ENCODE data around the gene STARD13. TPM values are rescaled to one million over a fixed set of nuclear protein-coding genes. Genes with fewer than 3 reads are reported as not detected.

The STARD13 gene
- total RNA-seq, 2 experiments from 2014 or later = 0.30 to 0.31 TPM

DNA sequence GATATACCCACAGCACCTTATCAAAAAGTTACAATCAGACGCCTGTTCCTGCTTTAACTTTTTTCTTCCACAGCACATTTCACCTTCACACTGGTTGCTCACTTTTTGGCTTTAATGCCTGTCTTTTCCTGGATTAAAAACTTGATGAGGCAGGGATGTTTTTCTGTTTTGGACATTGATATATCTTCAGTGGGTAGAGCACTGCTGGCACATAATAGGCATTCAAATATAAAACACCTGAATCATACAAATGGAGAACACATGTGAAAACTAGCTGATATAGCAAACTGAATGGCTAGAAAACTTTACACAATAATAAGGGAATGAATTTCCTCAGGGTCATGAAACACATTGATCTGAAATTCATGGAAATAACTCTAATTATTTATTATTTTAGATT lies 65.6 kb downstream of the STARD13 start:
- DNase-seq = no peak
- peaks cover 4% of the 10 kb centered on the region for H3K27me3 Mint-ChIP-seq (ENCODE audit: low read depth)
- CTCF ChIA-PET = interaction anchor here (0.9 kb wide), 1 partner anchor 8 kb away, joined by 3 read pairs; no protein-coding TSS in a partner anchor
- H3K36me3 Mint-ChIP-seq (ENCODE audit: low read depth) = no peaks in the 10 kb centered on the region
- H3K4me1 Mint-ChIP-seq (ENCODE audit: low read depth) = no peaks in the 10 kb centered on the region
- intact Hi-C loops (cut with micrococcal nuclease) = no loop called here
- H3K9me3 Mint-ChIP-seq = peaks cover 9% of the 10 kb centered on the region
- no peak overlapping the region for H3K27ac Mint-ChIP-seq
- H3K4me3 Mint-ChIP-seq = no peak overlapping the region

GRCh38 chr13:33218426-33218825 lies 67.1 kb downstream of the STARD13 start:
- Mint-ChIP-seq H3K27me3 (ENCODE audit: low read depth) (no peaks in the 10 kb centered on the region), H3K27ac (no peak overlapping the region), H3K4me1 (ENCODE audit: low read depth) (no peaks in the 10 kb centered on the region), H3K9me3 (no peaks in the 10 kb centered on the region), H3K36me3 (ENCODE audit: low read depth) (no peaks in the 10 kb centered on the region), H3K4me3 (no peak overlapping the region)
- no peak for DNase-seq
- CTCF ChIA-PET = no interaction called here
- intact Hi-C loops (cut with micrococcal nuclease) = no loop called here

GRCh38 chr13:33218020-33218419 lies 67.5 kb downstream of the STARD13 start:
- Mint-ChIP-seq H3K27ac (no peak overlapping the region), H3K9me3 (no peaks in the 10 kb centered on the region), H3K4me1 (ENCODE audit: low read depth) (no peaks in the 10 kb centered on the region), H3K36me3 (ENCODE audit: low read depth) (no peaks in the 10 kb centered on the region), H3K4me3 (no peak overlapping the region), H3K27me3 (ENCODE audit: low read depth) (no peaks in the 10 kb centered on the region)
- CTCF ChIA-PET = interaction anchor here (0.7 to 1.4 kb wide), 2 partner anchors 8 to 1211 kb away, joined by 3 to 4 read pairs; no protein-coding TSS in a partner anchor
- DNase-seq = no peak
- intact Hi-C loops (cut with micrococcal nuclease) = no loop called here

DNA sequence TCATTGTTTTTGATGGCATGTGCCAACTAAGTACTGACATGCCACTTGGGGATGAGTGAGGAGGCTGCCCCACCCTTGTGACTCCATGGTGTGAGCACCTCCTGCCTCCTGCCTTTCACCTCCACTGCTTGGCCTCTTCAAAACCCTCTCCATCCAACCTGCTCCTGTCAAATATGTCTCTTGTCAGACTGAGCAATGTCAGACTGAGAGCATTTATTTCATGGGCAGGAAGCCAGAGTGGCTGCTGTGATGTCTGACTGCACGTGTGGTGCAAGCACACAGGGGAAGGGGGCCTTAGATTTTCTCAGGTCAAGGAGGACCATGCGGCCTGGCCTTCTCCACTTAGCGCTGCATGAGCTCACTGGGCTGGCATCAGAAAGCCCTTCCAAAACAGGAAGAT lies 68.3 kb downstream of the STARD13 start:
- no peak for DNase-seq
- intact Hi-C loops (cut with micrococcal nuclease) = no loop called here
- Mint-ChIP-seq H3K27ac (no peak overlapping the region), H3K4me3 (no peak overlapping the region), H3K4me1 (ENCODE audit: low read depth) (no peaks in the 10 kb centered on the region), H3K36me3 (ENCODE audit: low read depth) (no peaks in the 10 kb centered on the region), H3K9me3 (no peaks in the 10 kb centered on the region), H3K27me3 (ENCODE audit: low read depth) (no peaks in the 10 kb centered on the region)
- CTCF ChIA-PET = interaction anchor here (0.7 to 1.4 kb wide), 2 partner anchors 9 to 1210 kb away, joined by 3 to 4 read pairs; no protein-coding TSS in a partner anchor

DNA sequence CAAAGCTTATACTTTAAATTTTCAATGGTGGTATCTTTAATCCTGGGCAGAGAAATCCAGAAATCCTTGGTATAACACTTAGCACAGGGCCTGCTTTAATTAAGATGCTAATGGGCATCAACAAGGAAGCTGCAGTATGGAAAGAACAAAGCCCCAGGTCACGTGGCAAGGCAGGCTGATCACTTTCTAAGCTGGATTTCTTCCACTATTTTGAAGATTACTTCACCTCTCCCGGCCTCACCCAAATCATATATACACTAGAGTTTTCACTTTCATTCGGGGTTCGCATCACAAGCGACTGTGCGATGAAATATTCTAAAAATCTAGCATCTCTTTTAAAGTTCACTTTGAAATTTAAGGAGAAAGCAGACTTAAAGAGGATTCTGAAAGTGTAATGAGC lies 71.8 kb downstream of the STARD13 start:
- Mint-ChIP-seq H3K9me3 (no peaks in the 10 kb centered on the region), H3K4me1 (ENCODE audit: low read depth) (no peaks in the 10 kb centered on the region), H3K27me3 (ENCODE audit: low read depth) (peaks cover 9% of the 10 kb centered on the region), H3K4me3 (no peak overlapping the region), H3K27ac (no peak overlapping the region), H3K36me3 (ENCODE audit: low read depth) (no peaks in the 10 kb centered on the region)
- intact Hi-C loops (cut with micrococcal nuclease) = no loop called here
- CTCF ChIA-PET = interaction anchor here (0.6 to 1.2 kb wide), 2 partner anchors 12 to 50 kb away, joined by 3 to 7 read pairs; no protein-coding TSS in a partner anchor
- DNase-seq = no peak

GRCh38 chr13:33213024-33213768 lies 72.4 kb downstream of the STARD13 start:
- no peak for DNase-seq
- no peaks in the 10 kb centered on the region for H3K4me1 Mint-ChIP-seq (ENCODE audit: low read depth)
- H3K27ac Mint-ChIP-seq = no peak overlapping the region
- H3K36me3 Mint-ChIP-seq (ENCODE audit: low read depth) = no peaks in the 10 kb centered on the region
- no peaks in the 10 kb centered on the region for H3K9me3 Mint-ChIP-seq
- intact Hi-C loops (cut with micrococcal nuclease) = no loop called here
- H3K27me3 Mint-ChIP-seq (ENCODE audit: low read depth) = peaks cover 13% of the 10 kb centered on the region
- H3K4me3 Mint-ChIP-seq = no peak overlapping the region
- CTCF ChIA-PET = no interaction called here

DNA sequence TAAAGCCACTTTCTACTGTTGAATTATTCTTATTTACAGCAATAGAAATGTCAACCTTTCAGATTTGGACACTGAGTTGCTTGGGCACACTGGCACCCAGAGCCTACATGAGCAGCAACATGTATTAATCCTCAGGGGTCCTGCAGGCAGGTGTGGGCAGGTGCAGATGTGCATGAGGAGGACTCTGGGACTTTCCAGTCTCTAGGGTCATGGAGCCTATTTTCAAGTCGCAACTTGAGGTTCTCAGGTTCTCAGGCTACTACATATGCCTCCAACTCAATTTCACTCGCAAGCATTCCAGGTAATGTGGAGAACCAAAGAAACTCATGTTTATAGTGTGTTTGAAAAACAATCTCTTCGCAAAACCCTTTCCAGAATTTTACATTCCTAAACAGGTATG lies 73.2 kb downstream of the STARD13 start:
- Mint-ChIP-seq H3K36me3 (ENCODE audit: low read depth) (no peaks in the 10 kb centered on the region), H3K27me3 (ENCODE audit: low read depth) (peaks cover 15% of the 10 kb centered on the region), H3K27ac (no peak overlapping the region), H3K4me3 (no peak overlapping the region), H3K4me1 (ENCODE audit: low read depth) (no peaks in the 10 kb centered on the region), H3K9me3 (no peaks in the 10 kb centered on the region)
- no peak for DNase-seq
- intact Hi-C loops (cut with micrococcal nuclease) = no loop called here
- CTCF ChIA-PET = no interaction called here

GRCh38 chr13:33210090-33210489 lies 75.5 kb downstream of the STARD13 start:
- no peaks in the 10 kb centered on the region for H3K36me3 Mint-ChIP-seq (ENCODE audit: low read depth)
- DNase-seq = no peak
- no peak overlapping the region for H3K27ac Mint-ChIP-seq
- intact Hi-C loops (cut with micrococcal nuclease) = no loop called here
- CTCF ChIA-PET = no interaction called here
- H3K9me3 Mint-ChIP-seq = no peaks in the 10 kb centered on the region
- H3K4me1 Mint-ChIP-seq (ENCODE audit: low read depth) = peaks cover 7% of the 10 kb centered on the region
- peaks cover 28% of the 10 kb centered on the region for H3K27me3 Mint-ChIP-seq (ENCODE audit: low read depth)
- H3K4me3 Mint-ChIP-seq = no peak overlapping the region

GRCh38 chr13:33208290-33209220 lies 77.0 kb downstream of the STARD13 start:
- Mint-ChIP-seq H3K4me1 (ENCODE audit: low read depth) (peaks cover 7% of the 10 kb centered on the region), H3K27ac (no peak overlapping the region), H3K36me3 (ENCODE audit: low read depth) (no peaks in the 10 kb centered on the region), H3K4me3 (no peak overlapping the region), H3K27me3 (ENCODE audit: low read depth) (peaks cover 30% of the 10 kb centered on the region), H3K9me3 (no peaks in the 10 kb centered on the region)
- CTCF ChIA-PET = no interaction called here
- intact Hi-C loops (cut with micrococcal nuclease) = no loop called here
- DNase-seq = no peak

DNA sequence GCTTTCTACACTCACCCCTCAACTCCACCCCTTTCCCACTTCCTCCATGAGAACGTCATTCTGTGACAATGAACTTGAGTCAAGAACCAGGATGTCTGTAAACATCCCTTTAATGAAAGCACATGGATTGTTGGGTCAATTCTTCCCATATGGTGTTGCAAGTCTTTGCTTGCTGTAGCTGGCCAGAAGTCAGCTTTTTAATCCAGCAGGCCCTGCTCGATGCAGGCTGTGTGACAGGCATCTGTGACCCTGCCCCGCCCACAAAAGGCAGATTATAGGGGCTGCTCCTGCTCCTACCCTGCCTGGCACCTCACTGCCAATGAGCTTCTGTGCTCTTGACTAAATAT lies 78.0 kb downstream of the STARD13 start:
- CTCF ChIA-PET = no interaction called here
- no peak overlapping the region for H3K4me3 Mint-ChIP-seq
- peaks cover 30% of the 10 kb centered on the region for H3K27me3 Mint-ChIP-seq (ENCODE audit: low read depth)
- DNase-seq = no peak
- H3K4me1 Mint-ChIP-seq (ENCODE audit: low read depth) = peaks cover 7% of the 10 kb centered on the region
- no peaks in the 10 kb centered on the region for H3K9me3 Mint-ChIP-seq
- H3K36me3 Mint-ChIP-seq (ENCODE audit: low read depth) = no peaks in the 10 kb centered on the region
- H3K27ac Mint-ChIP-seq = no peak overlapping the region
- intact Hi-C loops (cut with micrococcal nuclease) = no loop called here

DNA sequence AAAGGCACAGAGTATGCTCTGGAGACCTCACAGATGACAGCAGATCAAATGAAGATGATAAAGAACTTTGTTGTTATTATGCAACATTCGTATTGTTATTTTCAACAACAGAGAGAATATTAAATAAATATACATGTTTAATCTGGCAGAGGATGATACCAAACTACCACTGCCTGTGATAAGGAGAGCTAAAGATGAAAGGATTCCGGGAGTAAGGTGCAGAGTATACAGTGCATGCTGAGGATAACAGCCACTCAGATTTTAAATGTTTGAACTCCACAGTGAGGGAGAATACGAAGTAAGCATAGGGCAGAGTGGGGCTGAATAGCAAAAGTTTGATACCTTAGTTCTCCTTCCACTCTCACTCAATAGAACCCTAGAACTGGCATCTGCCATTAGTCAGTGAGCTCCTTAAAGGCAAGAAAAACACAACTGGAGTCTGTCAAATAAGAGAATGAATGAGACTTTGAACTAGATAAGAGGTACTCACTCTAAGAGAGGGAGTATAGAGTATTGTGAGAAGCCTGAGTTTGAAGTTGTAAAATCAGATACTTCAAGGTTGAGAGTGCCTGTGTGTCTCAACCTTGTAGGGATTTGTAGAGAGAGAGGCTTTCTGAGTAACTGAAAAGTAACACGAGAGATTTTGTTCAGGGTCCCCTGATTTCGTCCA lies 78.5 kb downstream of the STARD13 start:
- Mint-ChIP-seq H3K4me1 (ENCODE audit: low read depth) (peaks cover 7% of the 10 kb centered on the region), H3K9me3 (no peaks in the 10 kb centered on the region), H3K36me3 (ENCODE audit: low read depth) (no peaks in the 10 kb centered on the region), H3K4me3 (no peak overlapping the region), H3K27ac (no peak overlapping the region), H3K27me3 (ENCODE audit: low read depth) (peaks cover 30% of the 10 kb centered on the region)
- CTCF ChIA-PET = no interaction called here
- intact Hi-C loops (cut with micrococcal nuclease) = no loop called here
- no peak for DNase-seq

DNA sequence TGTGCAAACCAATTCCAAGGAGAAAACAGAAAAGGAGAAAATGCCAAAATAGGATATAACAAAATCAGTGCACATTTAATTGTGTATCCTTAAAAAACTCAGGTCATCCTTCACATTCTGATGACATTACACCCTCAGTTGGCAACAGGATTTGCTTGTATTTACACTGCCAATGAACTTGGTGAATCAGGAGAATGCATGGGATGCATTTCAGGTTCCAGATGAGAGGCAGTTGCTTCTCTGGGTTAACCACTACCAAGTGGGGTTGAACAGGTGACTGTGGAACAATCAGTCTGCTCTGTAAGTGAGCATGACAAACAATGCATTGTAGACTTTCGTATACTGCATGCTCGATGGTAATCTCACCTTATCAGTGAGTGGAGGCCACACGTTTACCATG lies 79.1 kb downstream of the STARD13 start:
- intact Hi-C loops (cut with micrococcal nuclease) = no loop called here
- Mint-ChIP-seq H3K4me3 (no peak overlapping the region), H3K9me3 (no peaks in the 10 kb centered on the region), H3K27me3 (ENCODE audit: low read depth) (peaks cover 28% of the 10 kb centered on the region), H3K27ac (no peak overlapping the region), H3K4me1 (ENCODE audit: low read depth) (peaks cover 7% of the 10 kb centered on the region), H3K36me3 (ENCODE audit: low read depth) (no peaks in the 10 kb centered on the region)
- CTCF ChIA-PET = no interaction called here
- no peak for DNase-seq
